CD4-positive, alpha-beta T cell treated with Interleukin-1 beta for 1 hour (primary cell): Measurements from ENCODE around the gene CLRN1.
"Not testable (repeated sequence)": the region's sequence is repeated elsewhere in the genome, so short reads cannot be mapped to it uniquely, and the experiment has no call there.

Experiments used
- DNase-seq, 2 donors: peaks; one replicate each; pipeline ENCODE4 v3.0.0-alpha.2; 2020 to 2022

CLRN1 gene, protein sequence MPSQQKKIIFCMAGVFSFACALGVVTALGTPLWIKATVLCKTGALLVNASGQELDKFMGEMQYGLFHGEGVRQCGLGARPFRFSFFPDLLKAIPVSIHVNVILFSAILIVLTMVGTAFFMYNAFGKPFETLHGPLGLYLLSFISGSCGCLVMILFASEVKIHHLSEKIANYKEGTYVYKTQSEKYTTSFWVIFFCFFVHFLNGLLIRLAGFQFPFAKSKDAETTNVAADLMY

DNA sequence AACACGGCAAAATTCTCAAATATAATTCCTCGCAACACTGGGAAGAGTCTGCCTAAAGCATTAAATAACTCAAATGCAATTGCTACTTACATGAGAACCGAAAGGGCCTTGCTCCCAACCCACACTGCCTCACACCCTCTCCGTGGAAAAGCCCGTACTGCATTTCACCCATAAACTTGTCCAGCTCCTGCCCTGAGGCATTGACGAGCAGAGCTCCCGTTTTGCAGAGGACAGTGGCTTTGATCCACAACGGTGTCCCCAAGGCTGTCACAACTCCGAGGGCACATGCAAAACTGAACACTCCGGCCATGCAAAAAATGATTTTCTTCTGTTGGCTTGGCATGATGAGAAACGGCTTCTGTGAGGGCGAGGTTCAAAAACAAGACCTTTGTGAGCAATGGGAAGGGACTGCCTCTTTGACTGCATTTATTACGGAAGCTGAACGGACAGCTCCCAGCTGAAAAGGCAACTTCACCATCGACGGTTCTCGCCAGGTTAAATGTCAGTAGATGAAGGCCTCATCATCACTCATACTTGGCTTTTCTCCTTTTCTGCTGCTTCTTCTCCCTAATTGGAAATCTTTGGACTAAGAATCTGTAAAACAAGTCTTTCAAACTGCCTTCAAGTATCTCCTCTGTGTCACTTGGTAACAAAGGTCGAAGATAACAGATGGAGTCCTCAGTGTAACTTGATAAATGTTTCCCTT lies at the start of gene CLRN1:
CLRN1 (minus strand) TSS at position 362 of the 706 bp plus-strand sequence; CDS start at position 343, 19 bp downstream.
- no peak for DNase-seq

DNA sequence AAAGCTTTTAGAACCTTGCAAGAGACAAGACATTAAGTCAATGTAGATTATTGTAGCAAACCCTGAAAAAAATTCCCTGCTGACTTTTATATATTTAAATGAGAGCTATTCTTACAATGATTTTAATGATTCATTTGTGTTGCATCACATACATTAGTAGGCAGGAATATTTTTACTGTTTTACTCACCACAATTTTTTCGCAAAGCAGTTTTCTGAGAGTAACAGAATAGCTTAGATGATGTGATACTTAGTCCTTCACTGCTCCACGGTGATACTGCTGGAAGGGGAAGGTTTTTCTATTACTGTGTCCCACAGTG lies 43.9 kb upstream of the CLRN1 start:
- no peak for DNase-seq

DNA sequence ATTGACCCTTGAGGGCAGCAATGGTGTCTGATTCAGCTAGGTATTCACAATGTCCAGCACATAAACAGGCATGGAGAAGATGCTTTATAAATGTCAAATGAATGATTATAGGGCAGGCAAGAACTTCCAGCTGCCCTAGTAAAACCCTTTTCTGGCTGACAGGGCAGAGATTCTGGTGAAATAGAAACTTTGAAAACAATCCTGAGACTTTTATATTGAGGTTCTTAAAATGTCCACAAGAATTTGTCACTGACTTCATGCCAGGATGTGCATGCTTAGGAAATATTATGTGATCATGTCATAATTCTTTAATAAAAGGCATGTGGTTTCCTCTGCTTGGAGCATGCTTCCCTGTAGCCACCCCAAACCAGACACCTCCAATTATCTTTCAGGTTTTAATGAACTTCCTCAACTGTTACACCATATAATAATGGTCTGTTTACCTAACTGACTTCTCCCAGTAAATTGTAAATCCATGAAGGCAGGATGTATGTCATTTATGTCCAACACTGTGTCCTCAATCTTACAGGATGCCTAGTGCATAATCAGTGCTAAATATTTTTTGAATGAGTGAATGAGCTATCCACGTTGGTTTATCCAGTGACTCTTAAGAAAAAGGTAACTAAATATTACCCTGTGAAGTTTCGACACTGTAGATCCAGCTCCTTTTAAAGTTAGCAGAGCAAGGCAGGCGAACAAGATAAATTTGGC lies 43.4 kb upstream of the CLRN1 start:
- no peak for DNase-seq

DNA sequence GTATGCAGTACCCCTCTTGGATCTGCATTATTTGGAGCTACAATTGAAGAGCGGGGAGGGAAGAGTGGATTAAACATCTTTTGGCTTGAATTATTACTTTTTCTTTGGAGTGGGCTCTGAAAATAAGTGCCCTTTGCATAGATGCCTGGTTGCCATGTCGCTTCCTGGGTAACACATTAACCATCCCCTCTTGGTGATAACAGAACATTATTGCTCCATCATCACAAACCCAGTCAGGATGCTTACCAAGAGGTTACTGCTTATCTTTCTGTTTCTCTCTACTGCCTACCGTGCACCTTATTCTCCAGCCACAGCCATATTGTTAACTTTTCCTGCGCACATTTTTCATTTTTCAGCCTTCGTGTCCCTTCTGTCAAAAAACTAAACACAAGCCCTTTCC lies 42.7 kb upstream of the CLRN1 start:
- DNase-seq, result no peak

DNA sequence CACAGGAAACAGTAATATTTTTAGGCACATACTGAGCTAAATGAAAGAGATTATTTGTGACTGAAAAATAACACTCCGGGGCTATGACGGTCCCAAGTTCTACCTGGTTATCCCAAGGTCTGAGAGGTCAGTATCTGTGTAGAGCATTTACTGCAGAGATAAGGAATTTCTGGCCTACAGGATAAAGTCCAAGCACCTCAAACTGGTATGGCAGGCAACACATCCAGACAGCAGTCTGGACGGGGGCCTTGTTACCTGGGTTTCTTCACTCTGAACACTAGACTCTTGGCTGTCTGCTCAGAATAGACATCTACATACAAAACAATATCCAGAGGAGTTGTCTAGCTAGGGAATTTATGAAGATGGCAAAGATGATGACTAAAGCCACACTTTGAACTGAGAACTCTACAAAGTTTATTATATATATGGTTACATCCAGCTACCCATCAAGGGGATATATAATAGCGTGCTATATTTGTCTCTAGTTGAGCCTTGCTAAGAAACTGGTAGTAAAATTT lies 42.0 kb upstream of the CLRN1 start:
- no peak for DNase-seq

DNA sequence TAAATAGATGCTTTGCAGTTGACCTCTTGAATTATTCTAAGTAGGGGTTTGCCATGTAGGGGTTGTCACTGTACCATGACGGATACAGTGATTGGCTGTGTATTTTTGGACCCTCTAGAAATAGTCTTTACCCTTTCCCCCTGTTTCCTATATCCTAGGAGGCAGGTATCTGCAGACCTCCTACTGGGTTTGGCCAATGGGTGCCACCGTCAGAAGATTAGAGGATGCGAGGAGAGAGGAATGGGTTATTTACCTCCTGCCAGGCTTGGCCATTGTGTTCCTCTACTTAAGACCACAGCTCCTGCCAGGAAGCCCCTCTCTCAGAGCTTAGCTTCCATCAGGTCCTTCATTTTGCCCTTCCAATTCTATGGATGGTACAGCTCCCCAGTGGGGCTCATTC lies 40.2 kb upstream of the CLRN1 start:
- DNase-seq, result no peak

DNA sequence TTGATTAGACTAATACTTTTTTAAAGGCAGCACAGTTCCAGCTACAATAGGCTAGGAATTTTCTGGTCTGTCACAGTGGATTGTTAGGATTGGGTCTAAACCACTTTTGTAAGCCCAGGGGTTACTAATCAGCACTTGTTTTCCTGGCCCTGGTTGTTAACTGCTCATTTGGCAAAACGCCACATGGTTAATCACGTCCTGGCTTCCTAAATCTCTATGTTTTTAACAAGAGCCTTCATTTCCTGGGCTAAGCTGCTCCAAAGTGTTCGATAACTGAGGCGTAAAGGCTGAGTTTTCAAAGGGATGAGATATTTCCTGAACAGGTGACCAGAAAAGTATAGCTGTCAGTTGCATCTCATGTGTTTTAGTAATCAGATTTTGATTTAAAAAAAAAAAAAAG lies 38.9 kb upstream of the CLRN1 start:
- no peak for DNase-seq

DNA sequence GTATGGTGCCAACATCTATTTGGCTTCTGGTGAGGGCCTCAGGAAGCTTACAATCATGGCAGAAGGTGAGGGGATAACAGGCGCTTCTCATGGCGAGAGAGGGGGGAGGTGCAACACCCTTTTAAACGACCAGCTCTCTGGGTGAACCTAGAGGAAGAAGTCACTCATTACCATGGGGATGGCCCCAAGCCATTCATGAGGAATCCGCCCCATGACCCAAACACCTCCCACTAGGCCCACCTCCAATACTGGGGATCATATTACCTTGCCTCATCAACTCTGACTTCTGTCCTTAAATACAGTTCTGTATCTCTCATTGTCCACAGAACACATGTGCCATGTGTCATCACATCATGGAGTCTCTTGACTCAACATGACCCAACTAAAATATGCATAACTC lies 37.5 kb upstream of the CLRN1 start:
- DNase-seq, result no peak

DNA sequence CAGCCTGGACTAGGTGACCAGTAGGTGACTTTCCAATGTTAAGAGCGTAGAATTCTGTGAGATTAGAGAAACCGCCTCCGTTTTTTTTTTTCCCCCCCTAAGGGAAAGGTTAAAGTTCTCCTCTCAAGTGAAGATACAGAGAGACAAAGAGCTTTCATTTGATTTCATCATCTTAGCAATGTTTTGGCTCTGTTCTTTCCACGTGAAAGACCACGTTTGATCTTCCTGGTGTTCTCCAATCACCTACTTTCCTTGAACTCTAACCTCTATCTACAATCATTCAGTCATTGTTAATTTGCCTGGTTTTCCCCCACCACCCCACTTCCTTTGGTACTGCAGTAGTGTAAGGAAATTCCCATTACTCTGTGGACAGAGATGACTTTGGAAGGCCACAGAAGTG lies 36.9 kb upstream of the CLRN1 start:
- DNase-seq, result no peak

DNA sequence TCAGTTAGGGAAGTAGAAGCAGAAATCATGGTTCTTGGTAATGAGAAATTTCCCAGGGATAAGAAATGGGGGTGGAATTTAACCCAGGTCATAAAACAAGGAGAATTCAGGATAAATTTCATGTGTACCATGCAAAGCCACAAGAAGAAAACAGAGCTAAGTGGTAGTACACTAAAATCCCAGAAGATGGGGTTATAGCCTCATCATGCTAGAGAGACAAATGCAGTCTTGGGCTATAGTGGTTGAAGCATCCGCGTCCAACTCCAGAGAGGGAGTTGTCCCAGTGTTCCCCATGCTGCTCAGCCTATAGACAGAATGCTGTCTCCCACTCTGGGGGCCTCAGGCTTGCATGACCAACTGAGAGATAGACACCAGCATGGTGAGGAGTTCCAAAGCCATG lies 36.2 kb upstream of the CLRN1 start:
- DNase-seq, result no peak

DNA sequence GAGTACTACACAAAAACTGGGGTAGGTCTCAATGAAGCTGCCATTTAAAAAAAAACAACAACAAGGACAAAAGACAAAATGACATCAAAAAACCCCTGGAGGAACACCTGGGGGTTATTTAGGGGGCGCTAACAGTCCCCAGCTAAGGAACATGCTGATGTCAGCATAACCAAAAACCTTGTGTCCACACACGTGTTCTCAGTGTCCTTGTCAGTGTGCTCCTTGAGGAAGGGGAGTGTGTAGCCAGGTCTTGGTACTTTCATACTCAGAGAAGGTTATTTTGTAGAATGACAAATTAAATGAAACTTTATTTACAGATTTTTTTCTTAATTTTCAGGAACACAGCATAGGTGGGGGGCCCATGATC lies 31.2 kb upstream of the CLRN1 start:
- DNase-seq, result no peak

DNA sequence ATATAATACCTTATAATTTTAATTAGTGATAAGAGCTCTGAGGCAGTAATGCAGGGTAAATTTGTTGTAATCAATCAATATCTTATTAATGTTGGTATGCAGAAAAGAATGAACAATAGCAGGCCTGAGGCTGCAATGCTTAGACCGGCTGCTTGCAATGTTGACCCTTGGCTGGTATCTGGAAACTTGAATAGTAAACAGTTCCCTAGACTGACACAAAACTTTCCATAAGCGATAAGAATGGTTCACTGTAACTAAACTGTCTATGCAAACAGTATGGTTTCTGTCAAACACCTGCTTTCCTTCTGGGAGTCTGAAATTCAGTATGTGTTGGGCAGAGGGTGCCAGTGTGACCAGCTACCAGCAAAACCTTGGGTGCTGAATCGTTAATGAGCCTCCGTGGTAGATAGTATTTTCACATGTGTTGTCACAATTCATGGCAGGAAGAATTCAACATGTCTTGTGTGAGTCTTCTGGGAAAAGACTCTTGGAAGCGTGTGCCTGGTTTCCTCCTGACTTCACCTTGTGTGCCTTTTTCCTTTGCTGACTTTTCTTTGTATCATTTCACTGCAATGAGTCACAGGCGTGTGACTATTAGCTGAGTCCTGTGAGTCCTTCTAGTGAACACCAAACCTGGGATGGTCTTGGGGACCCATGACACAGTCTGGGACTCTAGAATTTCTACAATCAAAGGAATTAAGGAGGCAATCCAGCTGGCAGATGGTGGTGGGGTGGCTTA lies 30.7 kb upstream of the CLRN1 start:
- no peak for DNase-seq

DNA sequence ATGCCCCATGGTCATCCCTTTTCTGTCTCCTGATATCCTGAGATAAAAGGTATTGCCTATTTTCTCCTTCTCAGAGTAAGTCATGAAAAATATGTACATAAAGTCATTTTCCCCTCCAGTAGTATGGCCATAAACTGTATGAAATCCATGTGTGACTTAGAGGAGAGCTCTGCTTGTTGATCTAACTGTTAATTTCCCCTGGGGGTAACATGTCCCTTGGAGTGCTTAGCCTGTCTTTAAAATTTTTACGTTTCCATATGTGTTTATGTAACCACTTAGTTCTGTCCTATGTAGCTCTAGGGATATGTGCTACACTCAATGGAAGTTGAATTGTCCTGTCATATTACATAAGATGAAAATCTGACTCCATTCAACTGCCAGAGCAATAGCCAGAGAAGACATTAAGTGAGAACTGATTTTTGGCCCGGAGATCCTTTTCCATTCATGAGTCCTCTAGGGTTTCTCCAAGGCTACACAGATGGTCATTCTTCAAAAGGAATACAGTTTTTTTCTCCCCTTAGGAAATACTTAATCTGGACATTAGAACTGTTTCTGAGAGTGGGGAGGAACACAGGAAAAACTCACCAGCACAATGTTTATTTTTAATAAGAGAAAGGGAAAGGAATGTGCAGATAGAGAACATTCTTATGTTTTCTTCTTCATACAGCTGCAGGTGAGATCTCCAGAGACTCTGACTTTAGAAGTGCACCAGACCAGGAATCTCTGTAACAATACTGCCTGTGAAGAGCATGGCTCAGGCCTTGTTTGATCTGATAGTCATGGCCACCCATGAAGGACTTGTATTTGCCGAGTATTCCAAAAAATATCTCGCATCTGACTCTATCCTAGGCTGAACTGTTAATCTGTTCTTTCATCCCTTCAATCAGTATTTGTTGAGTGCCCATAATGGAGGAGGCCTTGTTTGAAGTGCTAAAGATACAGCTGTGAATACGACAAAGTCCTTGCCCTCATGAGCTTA lies 29.8 kb upstream of the CLRN1 start:
- no peak for DNase-seq

DNA sequence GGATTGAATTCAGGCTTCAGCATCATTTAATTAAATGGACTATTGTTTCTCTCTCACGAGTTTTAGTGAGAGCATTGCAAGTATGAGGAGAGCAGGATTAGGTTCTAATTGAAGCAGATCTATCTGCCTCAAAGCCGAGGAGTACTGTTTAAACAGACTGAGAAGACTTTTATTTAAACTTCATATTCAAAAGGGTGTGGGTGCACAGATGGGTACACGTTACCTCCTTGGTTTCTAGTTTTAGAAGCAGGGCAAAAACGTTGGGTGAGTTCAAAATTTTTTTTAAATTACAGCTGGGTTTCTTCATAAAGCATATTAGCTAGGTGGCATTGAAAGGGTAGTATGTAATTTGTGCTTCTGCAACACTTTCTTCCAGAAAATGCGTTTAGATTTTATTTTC lies 26.5 kb upstream of the CLRN1 start:
- no peak for DNase-seq

DNA sequence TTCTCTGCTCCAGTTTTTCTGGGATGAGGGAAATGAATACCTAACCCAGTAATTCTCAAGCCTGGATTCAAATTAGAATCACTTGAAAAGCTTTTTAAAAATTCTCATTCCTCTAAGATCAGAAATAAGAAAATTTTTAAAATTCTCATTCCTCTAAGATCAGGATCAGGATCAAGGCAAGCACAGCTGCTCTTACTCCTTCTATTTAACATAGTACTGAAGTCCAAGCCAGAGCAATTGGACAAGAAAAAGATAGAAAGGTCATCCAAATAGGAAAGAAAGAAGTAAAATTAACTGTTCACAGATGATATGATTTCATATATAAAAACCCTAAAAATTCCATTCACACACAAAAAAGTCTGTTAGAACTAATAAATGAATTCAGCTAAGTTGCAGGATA lies 24.2 kb upstream of the CLRN1 start:
- no peak for DNase-seq

DNA sequence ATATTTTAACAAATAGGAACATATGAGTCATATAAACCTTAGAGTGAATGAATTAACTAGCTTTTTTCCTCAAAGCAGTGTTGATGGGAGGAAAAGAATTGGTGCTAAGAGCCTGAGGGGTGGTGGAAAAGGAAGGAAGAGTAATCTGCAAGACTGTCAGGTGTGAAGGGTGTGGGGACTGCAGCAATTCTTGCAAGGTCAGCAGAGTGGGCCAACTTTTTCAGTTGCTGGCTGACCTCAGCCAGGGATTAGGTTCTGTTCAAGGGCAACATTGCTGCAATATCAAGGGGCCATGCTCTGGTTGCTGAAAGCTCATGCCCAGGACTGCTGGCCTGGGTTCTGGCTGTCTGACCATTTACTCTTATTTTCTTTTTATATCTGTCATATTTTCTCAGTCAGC lies 23.0 kb upstream of the CLRN1 start:
- DNase-seq, result no peak

DNA sequence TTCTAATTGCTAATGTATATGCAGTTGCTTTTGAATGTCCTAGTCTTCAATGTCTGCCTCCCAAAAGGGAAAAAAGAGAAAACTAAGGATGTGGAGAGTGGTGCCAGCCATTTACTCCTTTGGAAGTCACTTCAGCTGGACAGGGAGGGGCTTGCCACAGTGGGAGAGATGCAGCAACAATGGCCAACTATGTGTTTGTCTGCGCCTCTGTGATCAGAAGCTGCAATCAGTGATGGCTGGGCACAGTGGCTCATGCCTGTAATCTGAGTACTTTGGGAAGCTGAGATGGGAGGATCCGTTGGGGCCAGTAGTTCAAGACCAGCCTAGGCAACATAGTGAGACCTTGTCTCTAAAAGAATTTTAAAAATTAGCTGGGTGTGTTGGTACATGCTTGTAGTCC lies 16.7 kb upstream of the CLRN1 start:
- no peak for DNase-seq

DNA sequence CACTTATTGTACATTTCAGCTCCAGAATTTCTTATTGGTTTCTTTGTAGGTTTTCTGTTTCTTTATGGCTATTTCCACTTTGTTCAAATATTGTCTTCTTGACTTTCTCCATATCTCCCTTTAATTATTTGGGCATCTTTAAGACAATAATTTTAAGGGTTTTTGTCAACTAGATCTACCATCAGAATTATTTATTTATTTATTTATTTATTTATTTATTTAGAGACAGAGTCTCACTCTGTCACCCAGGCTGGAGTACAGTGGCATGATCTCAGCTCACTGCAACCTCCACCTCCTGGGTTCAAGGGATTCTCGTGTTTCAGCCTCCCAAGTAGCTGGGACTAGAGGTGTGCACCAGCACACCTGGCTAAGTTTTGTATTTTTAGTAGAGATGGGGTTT lies 15.9 kb upstream of the CLRN1 start:
- DNase-seq, result not testable (repeated sequence)

DNA sequence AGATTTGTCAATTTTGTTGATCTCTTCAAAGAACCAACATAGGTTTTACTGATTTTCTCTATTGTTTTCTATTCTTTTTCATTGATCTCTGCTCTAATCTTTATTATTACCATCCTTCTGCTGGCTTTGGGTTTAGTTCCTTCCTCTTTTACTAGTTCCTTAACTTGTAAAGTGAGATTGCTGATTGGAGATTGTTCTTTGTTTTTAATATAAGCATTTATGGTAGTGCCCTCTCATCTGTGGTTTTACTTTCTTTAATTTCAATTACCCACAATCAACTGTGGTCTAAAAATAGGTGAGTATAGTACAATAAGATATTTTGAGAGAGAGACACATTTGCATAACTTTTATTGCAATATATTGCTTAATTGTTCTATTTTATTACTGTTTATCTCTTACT lies 13.2 kb upstream of the CLRN1 start:
- no peak for DNase-seq

DNA sequence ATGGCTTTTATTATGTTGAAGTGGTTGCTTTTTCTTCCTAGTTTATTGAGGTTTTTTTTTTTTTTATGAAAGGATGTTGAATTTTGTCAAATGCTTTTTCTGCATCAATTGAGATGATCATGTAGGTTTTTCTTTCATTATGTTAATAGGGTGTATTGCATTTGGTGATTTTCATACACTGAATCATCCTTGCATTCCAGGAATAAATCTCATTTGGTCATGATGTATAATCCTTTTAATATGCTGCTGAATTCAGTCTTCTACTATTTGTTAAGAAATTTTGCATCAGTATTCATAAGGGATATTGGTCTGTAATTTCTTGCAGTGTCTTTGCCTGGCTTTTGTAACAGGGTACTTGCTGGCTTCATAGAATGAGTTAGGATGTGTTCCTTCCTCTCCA lies 11.5 kb upstream of the CLRN1 start:
- DNase-seq, result no peak

DNA sequence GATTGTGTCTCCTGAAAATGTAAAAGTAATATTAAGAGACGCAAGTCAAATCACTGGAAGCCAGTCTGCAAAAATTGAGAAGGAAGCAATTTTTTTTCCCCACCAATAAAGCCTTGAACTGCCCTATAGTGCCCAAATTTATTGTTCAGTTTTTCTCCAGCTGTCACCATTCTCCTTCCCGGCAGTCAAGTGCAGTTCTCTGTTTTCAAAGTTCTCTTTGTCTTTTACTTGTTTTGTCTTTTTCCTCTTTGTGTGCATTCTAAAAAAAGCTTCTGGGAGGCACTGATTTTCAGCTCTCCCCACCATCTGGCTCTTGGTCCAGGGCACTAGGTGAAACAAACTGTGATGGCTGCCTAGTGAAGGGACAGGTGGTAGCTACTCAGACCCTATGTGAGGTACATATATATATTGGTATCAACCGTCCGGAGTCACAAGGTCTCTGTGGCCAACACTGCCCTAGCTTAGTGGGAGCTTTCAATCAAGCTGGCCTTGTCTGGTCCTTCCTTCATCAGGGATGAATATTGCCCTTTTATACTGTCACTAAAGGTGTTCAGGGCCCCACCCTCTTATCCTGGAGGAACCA lies 6.1 kb upstream of the CLRN1 start:
- DNase-seq, result no peak

DNA sequence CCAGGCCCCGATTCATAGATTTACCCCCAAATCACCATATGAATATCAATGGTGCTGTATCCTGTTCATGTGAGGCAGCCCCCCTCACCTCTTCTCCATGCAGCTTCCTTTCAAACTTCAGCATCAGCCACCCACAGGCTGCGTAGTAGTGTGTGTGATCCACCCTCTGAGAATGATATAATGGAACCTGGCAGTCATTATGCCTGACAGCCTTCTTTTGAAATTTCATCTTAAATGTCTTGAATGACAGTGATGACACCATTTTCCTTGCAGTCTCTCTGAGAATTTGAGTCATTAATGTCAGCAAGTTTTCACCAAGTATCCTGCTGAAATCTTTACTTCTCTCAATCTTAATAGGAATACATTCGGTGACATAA lies 3.5 kb upstream of the CLRN1 start:
- DNase-seq, result no peak
